ENCODE results near the gene CLPTM1L.
"Not testable (repeated sequence)": the region's sequence is repeated elsewhere in the genome, so short reads cannot be mapped to it uniquely, and the experiment has no call there.

DNA sequence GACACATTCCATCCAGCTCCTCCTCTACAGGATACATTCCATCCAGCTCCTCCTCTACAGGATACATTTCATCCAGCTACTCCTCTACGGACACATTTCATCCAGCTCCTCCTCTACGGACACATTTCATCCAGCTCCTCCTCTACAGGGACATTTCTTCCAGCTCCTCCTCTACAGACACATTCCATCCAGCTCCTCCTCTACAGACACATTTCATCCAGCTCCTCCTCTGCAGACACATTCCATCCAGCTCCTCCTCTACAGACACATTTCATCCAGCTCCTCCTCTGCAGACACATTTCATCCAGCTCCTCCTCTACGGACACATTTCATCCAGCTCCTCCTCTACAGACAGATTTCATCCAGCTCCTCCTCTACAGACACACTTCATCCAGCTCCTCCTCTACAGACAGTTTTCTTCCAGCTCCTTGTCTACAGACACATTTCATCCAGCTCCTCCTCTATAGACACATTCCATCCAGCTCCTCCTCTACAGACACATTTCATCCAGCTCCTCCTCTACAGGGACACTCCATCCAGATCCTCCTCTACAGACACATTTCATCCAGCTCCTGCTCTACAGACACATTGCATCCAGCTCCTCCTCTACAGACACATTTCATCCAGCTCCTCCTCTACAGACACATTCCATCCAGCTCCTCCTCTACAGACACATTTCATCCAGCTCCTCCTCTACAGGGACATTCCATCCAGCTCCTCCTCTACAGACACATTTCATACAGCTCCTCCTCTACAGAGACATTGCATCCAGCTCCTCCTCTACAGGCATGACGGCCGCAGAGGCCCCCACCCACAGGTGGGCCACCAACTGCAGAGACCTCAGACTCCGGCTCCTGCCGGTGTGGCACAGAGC lies 16.4 kb downstream of the CLPTM1L start:
- TF ChIP-seq MAZ (CRISPR knock-in tag; conservative IDR thresholded peaks at IDR 0.05 in 1 of 2, IDR thresholded peaks at IDR 0.05 in 1 of 2); TBP (optimal IDR thresholded peaks at IDR 0.05; ENCODE audit: low read depth, low read length); NCOR1 (IDR thresholded peaks at IDR 0.05); SP1 (CRISPR knock-in tag; IDR thresholded peaks at IDR 0.05): not testable (repeated sequence)
- TF ChIP-seq, protein P1, sequence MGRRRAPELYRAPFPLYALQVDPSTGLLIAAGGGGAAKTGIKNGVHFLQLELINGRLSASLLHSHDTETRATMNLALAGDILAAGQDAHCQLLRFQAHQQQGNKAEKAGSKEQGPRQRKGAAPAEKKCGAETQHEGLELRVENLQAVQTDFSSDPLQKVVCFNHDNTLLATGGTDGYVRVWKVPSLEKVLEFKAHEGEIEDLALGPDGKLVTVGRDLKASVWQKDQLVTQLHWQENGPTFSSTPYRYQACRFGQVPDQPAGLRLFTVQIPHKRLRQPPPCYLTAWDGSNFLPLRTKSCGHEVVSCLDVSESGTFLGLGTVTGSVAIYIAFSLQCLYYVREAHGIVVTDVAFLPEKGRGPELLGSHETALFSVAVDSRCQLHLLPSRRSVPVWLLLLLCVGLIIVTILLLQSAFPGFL (CRISPR knock-in tag; IDR thresholded peaks at IDR 0.05): not testable (repeated sequence)

Data from K562 (cell line).